Tibial nerve (tissue), 4 donors: ENCODE measurements around the gene PDZD2.
A peak's percentile ranks its signal among the peaks of the same experiment; 100 is the strongest.

ENCODE experiments used
- CTCF ChIP-seq, 5 experiments: fragments of 200-600 bp in 3 of 5; fragments of 450-650 bp in 2 of 5; sonication (generic) in 3 of 5; IDR thresholded peaks; one replicate each; pipeline ENCODE4 v1.5.1; 2016 to 2019; ENCODE audit warnings: antibody characterized with exemption in 5 of 5, mild to moderate bottlenecking in 3 of 5, moderate library complexity in 2 of 5
- EP300 ChIP-seq, 2 donors: sonication (generic); formaldehyde crosslinking; IDR thresholded peaks; one replicate each; pipeline ENCODE4 v1.6.1; 2017; ENCODE audit warnings: antibody characterized with exemption in 2 of 2, mild to moderate bottlenecking in 1 of 2
- POLR2A ChIP-seq, 2 donors: fragments of 450-650 bp; IDR thresholded peaks; one replicate each; pipeline ENCODE4 v1.6.1; 2017; ENCODE audit warnings: antibody characterized with exemption in 2 of 2, mild to moderate bottlenecking in 2 of 2, moderate library complexity in 2 of 2

DNA sequence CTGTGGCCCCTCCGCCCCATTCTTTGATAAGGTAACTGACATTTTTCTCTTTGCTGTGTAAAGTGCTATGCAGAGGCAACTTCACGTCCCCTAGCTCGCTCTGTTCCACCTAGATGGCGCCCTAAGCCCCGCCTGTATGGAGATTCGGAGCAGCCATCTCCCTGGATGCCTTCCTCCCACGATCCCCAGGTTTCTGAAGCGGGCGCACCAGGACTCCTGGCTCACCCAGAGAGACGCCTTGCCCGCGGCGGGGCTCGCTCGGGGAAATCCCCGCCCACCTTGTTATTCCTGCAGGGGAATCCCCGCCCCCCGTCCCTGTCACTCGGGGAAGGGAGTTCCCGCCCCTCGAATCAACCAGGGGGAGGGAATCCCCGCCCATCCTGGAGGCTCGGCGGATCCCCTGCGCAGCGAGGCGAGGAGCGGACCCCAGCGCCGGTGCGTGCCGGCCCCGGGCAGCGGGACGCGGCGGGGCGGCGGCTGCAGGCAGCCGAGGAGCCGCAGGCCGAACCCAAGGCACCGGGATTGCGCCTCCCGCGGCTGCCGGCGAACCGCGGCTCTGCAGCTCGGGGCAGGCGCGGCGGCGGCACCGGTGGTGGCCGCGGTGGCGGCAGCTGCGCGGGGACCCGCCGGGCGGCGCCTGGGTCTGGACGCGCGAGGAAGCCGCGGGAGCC is at the start of gene PDZD2:
- peak in 1 of 2 donors; percentile 23 for TF ChIP-seq POLR2A (IDR thresholded peaks at IDR 0.05)
- peak in 4 of 5 experiments; percentile 39 to 75 (median 72) for TF ChIP-seq CTCF (IDR thresholded peaks at IDR 0.05)
- no peak for TF ChIP-seq EP300 (IDR thresholded peaks at IDR 0.05)
